Adrenal gland (tissue), 12 donors: ENCODE data around the gene TNS3. TPM values are rescaled to one million over a fixed set of nuclear protein-coding genes. Genes with fewer than 3 reads are reported as not detected.

Source experiments
- DNase-seq, 7 donors: peaks; one replicate each; pipeline ENCODE4 v3.0.0-alpha.2; 2019 to 2020
- H3K27ac ChIP-seq, 5 donors: fragments of 200-600 bp; sonication (generic) in 4 of 5; 1 replicate in 3 of 5; 2 replicates in 2 of 5; pipeline versions ENCODE4 v1.5.1 to v1.8.0; 2016 to 2020; ENCODE audit warnings: mild to moderate bottlenecking in 1 of 5
- H3K27me3 ChIP-seq: fragments of 200-600 bp; 2 replicates; pipeline ENCODE4 v1.8.0; 2021
- H3K36me3 ChIP-seq, 2 donors: fragments of 200-600 bp; replicated peaks in 1 of 2; 1 replicate in 1 of 2; 2 replicates in 1 of 2; pipeline versions ENCODE4 v1.5.1 to v1.8.0; 2018 to 2022
- H3K4me1 ChIP-seq, 2 donors: fragments of 200-600 bp; replicated peaks in 1 of 2; 1 replicate in 1 of 2; 2 replicates in 1 of 2; pipeline versions ENCODE4 v1.5.1 to v1.8.0; 2018 to 2021
- H3K4me3 ChIP-seq, 4 donors: fragments of 200-600 bp; sonication (generic) in 3 of 4; one replicate each; pipeline ENCODE4 v1.5.1; 2016 to 2018
- H3K9me3 ChIP-seq, 3 donors: fragments of 200-600 bp; sonication (generic) in 1 of 3; replicated peaks in 1 of 3; 1 replicate in 2 of 3; 2 replicates in 1 of 3; pipeline versions ENCODE4 v1.5.1 to v1.8.0; 2016 to 2021
- CTCF ChIP-seq, 6 experiments: fragments of 450-650 bp in 4 of 6; fragments of 200-600 bp in 2 of 6; sonication (generic) in 1 of 6; IDR thresholded peaks; 1 replicate in 5 of 6; 2 replicates in 1 of 6; pipeline versions ENCODE4 v1.5.1 to v1.8.0; 2016 to 2021; ENCODE audit warnings: antibody characterized with exemption in 6 of 6, mild to moderate bottlenecking in 2 of 6, moderate library complexity in 1 of 6
- POLR2A ChIP-seq, 2 donors: fragments of 450-650 bp; IDR thresholded peaks; one replicate each; pipeline ENCODE4 v1.6.1; 2017; ENCODE audit warnings: antibody characterized with exemption in 2 of 2, mild to moderate bottlenecking in 2 of 2, moderate library complexity in 1 of 2
- WGBS, 4 donors: extraction: QIAGEN DNeasy Blood & Tissue Kit in 2 of 4; methylation state at CpG; one replicate each; pipeline versions ENCODE4 v1.1.5 to v1.1.7; 2013 to 2017; 5-methylcytosine and 5-hydroxymethylcytosine counted together
- intact Hi-C, 2 donors: fragments of 100-400 bp; cut with DNase I; formaldehyde crosslinking; loops; one replicate each; pipeline versions ENCODE4 v1.14.1 to v1.15.0; 2022 to 2023
- polyA plus RNA-seq, 3 donors: library from polyadenylated mRNA; stranded (reverse); fragments of 200-250 nt in 2 of 3; fragments of 350-450 nt in 1 of 3; fragmentation: Illumina TruSeq in 1 of 3; extraction: RNeasy Lipid Tissue Mini Kit (QIAGEN cat#74804) in 1 of 3; gene quantifications; one replicate each; pipeline ENCODE4 v1.2.3, GENCODE V29; 2013 to 2014
- total RNA-seq, 9 donors: library from RNA; depleted of rRNA in 4 of 9; stranded (reverse); fragments of >200 nt in 4 of 9; fragments of 120-200 nt in 1 of 9; fragmentation: NEBNext Ultra II Directional in 1 of 9; extraction: Animal tissue kit (Norgen Biotek cat#: 25700) in 1 of 9; gene quantifications; one replicate each; pipeline versions ENCODE4 v1.1.0 to v1.2.4, GENCODE V29; 2013 to 2023
- donor health status: healthy with polysubstance abuse.
- donor health status: Bipolar disorder and iron deficiency.
- donor health status: DM: yes; HTN: yes; CAD: no.
- donor health status: DM: no; HTN: no; CAD: no.
- donor health status: DM: no; HTN: no; CAD: no.
- donor health status: DM: yes; HTN: yes; CAD: no.

Gene TNS3
- total and polyA plus RNA-seq, 12 donors = 21.0 to 188 (median 99.8) TPM

- Histone ChIP-seq H3K9me3 (no peaks in the 10 kb centered on the region), H3K36me3 (no peaks in the 10 kb centered on the region), H3K4me3 (no peak overlapping the region), H3K27me3 (no peaks in the 10 kb centered on the region), H3K27ac (no peak overlapping the region), H3K4me1 (no peaks in the 10 kb centered on the region)
- DNase-seq = no peak
- 63 to 89% (median 67%) methylated on average over 3 of the region's 3 CpGs for WGBS, 4 donors
- TF ChIP-seq CTCF (IDR thresholded peaks at IDR 0.05) = no peak
- TF ChIP-seq POLR2A (IDR thresholded peaks at IDR 0.05) = no peak
- intact Hi-C loops = no loop called here
Measured at GRCh38 chr7:47225387-47226131, 356.4 kb downstream of the TNS3 start.
